ENCODE measurements around the gene TUBGCP6. TPM values are rescaled to one million over a fixed set of nuclear protein-coding genes. Genes with fewer than 3 reads are reported as not detected.
A peak's percentile ranks its signal among the peaks of the same experiment; 100 is the strongest.

The TUBGCP6 gene
- total and polyA plus RNA-seq, 2 experiments from 2014 or later, result 26.2 to 31.5 TPM

GRCh38 chr22:50238755-50239154, 6.1 kb downstream of the TUBGCP6 start:
- Histone ChIP-seq H3K9me3 (ENCODE audit: low read depth) (no peaks in the 10 kb centered on the region), H3K79me2 (peaks cover 61% of the 10 kb centered on the region), H3K36me3 (replicated peaks; ENCODE audit: insufficient read depth, low read depth) (no peaks in the 10 kb centered on the region), H2AFZ (no peak overlapping the region), H3K27me3 (no peaks in the 10 kb centered on the region), H3K4me1 (ENCODE audit: insufficient read depth) (peaks cover 21% of the 10 kb centered on the region), H3K9me2 (replicated peaks; ENCODE audit: insufficient read depth) (no peaks in the 10 kb centered on the region), H4K20me1 (ENCODE audit: insufficient read depth, poor library complexity, severe bottlenecking) (peaks cover 15% of the 10 kb centered on the region), H3K4me3 (no peak overlapping the region), H3K27ac (no peak overlapping the region), H3K4me2 (no peak overlapping the region)
- TF ChIP-seq, protein P1, sequence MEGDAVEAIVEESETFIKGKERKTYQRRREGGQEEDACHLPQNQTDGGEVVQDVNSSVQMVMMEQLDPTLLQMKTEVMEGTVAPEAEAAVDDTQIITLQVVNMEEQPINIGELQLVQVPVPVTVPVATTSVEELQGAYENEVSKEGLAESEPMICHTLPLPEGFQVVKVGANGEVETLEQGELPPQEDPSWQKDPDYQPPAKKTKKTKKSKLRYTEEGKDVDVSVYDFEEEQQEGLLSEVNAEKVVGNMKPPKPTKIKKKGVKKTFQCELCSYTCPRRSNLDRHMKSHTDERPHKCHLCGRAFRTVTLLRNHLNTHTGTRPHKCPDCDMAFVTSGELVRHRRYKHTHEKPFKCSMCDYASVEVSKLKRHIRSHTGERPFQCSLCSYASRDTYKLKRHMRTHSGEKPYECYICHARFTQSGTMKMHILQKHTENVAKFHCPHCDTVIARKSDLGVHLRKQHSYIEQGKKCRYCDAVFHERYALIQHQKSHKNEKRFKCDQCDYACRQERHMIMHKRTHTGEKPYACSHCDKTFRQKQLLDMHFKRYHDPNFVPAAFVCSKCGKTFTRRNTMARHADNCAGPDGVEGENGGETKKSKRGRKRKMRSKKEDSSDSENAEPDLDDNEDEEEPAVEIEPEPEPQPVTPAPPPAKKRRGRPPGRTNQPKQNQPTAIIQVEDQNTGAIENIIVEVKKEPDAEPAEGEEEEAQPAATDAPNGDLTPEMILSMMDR (IDR thresholded peaks at IDR 0.05; ENCODE audit: poor library complexity), result no peak
- TF ChIP-seq EZH2phosphoT487 (IDR thresholded peaks at IDR 0.05; ENCODE audit: low read depth, severe bottlenecking, unreplicated experiment), result no peak
- TF ChIP-seq EZH2 (IDR thresholded peaks at IDR 0.05; ENCODE audit: borderline replicate concordance), result no peak
- DNase-seq (ENCODE audit: low spot score), result no peak
- 94% methylated on average over 9 of the region's 9 CpGs for WGBS (ENCODE audit: low lambda C conversion rate, missing lambda C conversion rate)

DNA sequence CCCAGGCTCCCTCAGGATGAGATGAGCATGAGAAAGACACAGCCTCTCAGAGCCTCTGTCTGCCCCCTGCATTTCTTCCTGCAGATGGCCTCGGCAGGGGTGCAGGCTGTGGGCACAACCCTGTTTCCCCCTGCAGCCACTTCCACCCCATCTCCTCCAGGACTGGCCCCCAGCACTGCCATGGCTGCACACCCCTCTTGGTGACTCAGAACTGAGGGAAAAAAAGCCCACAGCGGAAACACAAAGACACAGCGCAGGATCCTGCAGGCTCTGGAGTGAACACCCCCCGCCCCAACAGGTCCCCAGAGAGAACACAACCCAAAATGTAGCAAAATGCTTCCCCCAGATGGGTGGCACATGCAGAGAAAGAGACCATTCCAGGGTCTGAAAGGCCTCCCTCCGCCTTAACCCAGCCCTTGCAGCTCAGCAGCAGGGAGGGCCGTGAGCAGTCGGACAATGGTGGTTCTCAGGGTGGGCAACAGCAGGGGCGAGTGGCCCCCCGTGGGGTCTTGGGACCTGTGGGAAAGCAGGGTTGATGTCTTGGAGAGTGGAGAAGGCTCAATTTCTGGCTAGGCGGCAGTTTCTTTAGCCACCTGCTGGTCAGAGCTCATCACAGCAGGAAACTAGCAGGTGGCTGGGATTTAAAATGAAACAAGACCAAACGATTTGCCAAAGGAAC, 8.0 kb downstream of the TUBGCP6 start:
- Histone ChIP-seq H3K4me2 (no peak overlapping the region), H3K27me3 (no peaks in the 10 kb centered on the region), H3K4me3 (no peak overlapping the region), H3K4me1 (ENCODE audit: insufficient read depth) (peaks cover 7% of the 10 kb centered on the region), H3K9me2 (replicated peaks; ENCODE audit: insufficient read depth) (no peaks in the 10 kb centered on the region), H3K27ac (no peak overlapping the region), H4K20me1 (ENCODE audit: insufficient read depth, poor library complexity, severe bottlenecking) (peaks cover 9% of the 10 kb centered on the region), H2AFZ (no peak overlapping the region), H3K79me2 (peaks cover 42% of the 10 kb centered on the region), H3K36me3 (replicated peaks; ENCODE audit: insufficient read depth, low read depth) (no peaks in the 10 kb centered on the region), H3K9me3 (ENCODE audit: low read depth) (no peaks in the 10 kb centered on the region)
- 78% methylated on average over 11 of the region's 11 CpGs for WGBS (ENCODE audit: low lambda C conversion rate, missing lambda C conversion rate)
- no peak for DNase-seq (ENCODE audit: low spot score)
- no peak for TF ChIP-seq EZH2 (IDR thresholded peaks at IDR 0.05; ENCODE audit: borderline replicate concordance)
- TF ChIP-seq, protein P1 (IDR thresholded peaks at IDR 0.05; ENCODE audit: poor library complexity), result peak; percentile 42

DNA sequence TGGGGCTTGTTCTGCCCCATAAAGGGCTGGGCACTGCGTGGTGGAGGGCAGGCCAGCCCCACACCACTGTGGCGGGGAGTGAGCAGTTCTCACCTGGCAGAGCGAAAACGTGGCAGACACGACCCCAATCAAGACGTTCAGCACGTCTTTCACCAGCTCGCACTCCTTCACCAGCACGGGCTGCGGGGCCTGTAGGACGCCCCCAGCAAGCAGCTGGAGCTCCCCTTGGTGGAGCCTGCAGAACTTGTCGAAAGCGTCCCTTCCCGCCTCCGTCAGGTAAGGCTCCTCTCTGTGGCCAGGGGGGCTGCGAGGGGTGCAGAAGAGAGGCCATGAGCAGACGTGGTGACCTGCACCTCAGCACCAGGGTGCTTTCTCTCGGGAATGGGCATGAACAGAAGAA, 11.6 kb downstream of the TUBGCP6 start:
- H3K9me2 ChIP-seq (replicated peaks; ENCODE audit: insufficient read depth), result no peaks in the 10 kb centered on the region
- H3K36me3 ChIP-seq (replicated peaks; ENCODE audit: insufficient read depth, low read depth), result no peaks in the 10 kb centered on the region
- no peak for DNase-seq (ENCODE audit: low spot score)
- H3K79me2 ChIP-seq, result peaks cover 13% of the 10 kb centered on the region
- H2AFZ ChIP-seq, result no peak overlapping the region
- H3K4me3 ChIP-seq, result no peak overlapping the region
- 94% methylated on average over 18 of the region's 18 CpGs for WGBS (ENCODE audit: low lambda C conversion rate, missing lambda C conversion rate)
- no peak for TF ChIP-seq EZH2phosphoT487 (IDR thresholded peaks at IDR 0.05; ENCODE audit: low read depth, severe bottlenecking, unreplicated experiment)
- no peak for TF ChIP-seq EZH2 (IDR thresholded peaks at IDR 0.05; ENCODE audit: borderline replicate concordance)
- TF ChIP-seq, protein P1 (IDR thresholded peaks at IDR 0.05; ENCODE audit: poor library complexity), result no peak
- no peaks in the 10 kb centered on the region for H3K9me3 ChIP-seq (ENCODE audit: low read depth)
- no peak overlapping the region for H3K27ac ChIP-seq
- no peaks in the 10 kb centered on the region for H3K27me3 ChIP-seq
- no peaks in the 10 kb centered on the region for H3K4me1 ChIP-seq (ENCODE audit: insufficient read depth)
- H4K20me1 ChIP-seq (ENCODE audit: insufficient read depth, poor library complexity, severe bottlenecking), result no peaks in the 10 kb centered on the region
- no peak overlapping the region for H3K4me2 ChIP-seq

Data from hepatocyte (in vitro differentiated cells).